HCT116 (cell line): ENCODE measurements around the gene DEFB129.

Experiments
- CEBPB ChIP-seq: IDR thresholded peaks from 2 replicates; pipeline ENCODE4 v1.6.1; 2012; ENCODE audit warnings: low read depth
- CTCF ChIP-seq, 3 experiments: fragments of 200-600 bp in 1 of 3; sonication (generic) in 1 of 3; IDR thresholded peaks in 2 of 3; conservative IDR thresholded peaks in 1 of 3; 2 replicates each; pipeline ENCODE4 v1.5.1; 2012 to 2017; ENCODE audit warnings: low read depth in 2 of 3, low read length in 2 of 3, antibody characterized with exemption in 1 of 3, borderline replicate concordance in 1 of 3, control low read depth in 1 of 3, mild to moderate bottlenecking in 1 of 3, mixed read lengths in 1 of 3, mixed run types in 1 of 3, moderate library complexity in 1 of 3; ENCODE audit not compliant: insufficient read depth in 1 of 3
- EZH2 ChIP-seq: fragments of 200-600 bp; sonication (generic); IDR thresholded peaks from 2 replicates; pipeline ENCODE4 v1.6.1; 2017; ENCODE audit warnings: antibody characterized with exemption, mixed run types
- MAX ChIP-seq: IDR thresholded peaks from 2 replicates; pipeline ENCODE4 v1.6.1; 2012
- POLR2A ChIP-seq: IDR thresholded peaks from 2 replicates; pipeline ENCODE4 v1.7.0; 2011; ENCODE audit warnings: borderline replicate concordance; ENCODE audit not compliant: insufficient read depth, insufficient read length; ENCODE audit errors: extremely low read depth
- POLR2AphosphoS5 ChIP-seq: IDR thresholded peaks from 2 replicates; pipeline ENCODE4 v1.6.1; 2011; ENCODE audit warnings: mild to moderate bottlenecking, low read depth, low read length, moderate library complexity
- REST ChIP-seq: IDR thresholded peaks from 2 replicates; pipeline ENCODE4 v1.6.1; 2012; ENCODE audit warnings: low read depth
- SIN3A ChIP-seq: IDR thresholded peaks from 2 replicates; pipeline ENCODE4 v1.6.1; 2012; ENCODE audit warnings: low read depth
- SP1 ChIP-seq: IDR thresholded peaks from 2 replicates; pipeline ENCODE4 v1.6.1; 2012; ENCODE audit warnings: low read depth
- YY1 ChIP-seq: IDR thresholded peaks from 2 replicates; pipeline ENCODE4 v1.6.1; 2011; ENCODE audit warnings: low read length, low read depth, moderate library complexity, mild to moderate bottlenecking; ENCODE audit not compliant: insufficient replicate concordance; ENCODE audit errors: extremely low read depth

GRCh38 chr20:227439-228105 is 514 bp downstream of the DEFB129 start:
- TF ChIP-seq YY1 (no peak), POLR2A (no peak), REST (no peak), CTCF (IDR thresholded peaks at IDR 0.05 in 2 of 3, conservative IDR thresholded peaks at IDR 0.05 in 1 of 3; ENCODE audit: borderline replicate concordance in 1 of 3, insufficient read depth in 1 of 3, low read depth in 2 of 3, low read length in 2 of 3) (no peak), POLR2AphosphoS5 (no peak), EZH2 (no peak), SIN3A (no peak), CEBPB (no peak), SP1 (no peak), MAX (no peak)
